GM23338 (cell line): Measurements from ENCODE around the gene FTO. TPM values are rescaled to one million over a fixed set of nuclear protein-coding genes. Genes with fewer than 3 reads are reported as not detected.

ENCODE experiments used
- ATAC-seq: fragments of 200-7000 bp; cut with Tn5 transposase; 3 replicates; pipeline ENCODE4 v1.9.1; 2020
- DNase-seq: peaks from one replicate; pipeline ENCODE4 v3.0.0-alpha.2; 2015; ENCODE audit warnings: low spot score
- H2AFZ ChIP-seq: fragments of 200-600 bp; sonication (generic); 2 replicates; pipeline ENCODE4 v1.8.0; 2016; ENCODE audit warnings: antibody characterized with exemption, mild to moderate bottlenecking, moderate library complexity
- H3F3A ChIP-seq: fragments of 200-600 bp; sonication (generic); replicated peaks from 2 replicates; pipeline ENCODE4 v1.8.0; 2017; ENCODE audit warnings: antibody characterized with exemption, mixed run types, low read depth
- H3K27ac ChIP-seq: fragments of 200-600 bp; sonication (generic); 2 replicates; pipeline ENCODE4 v1.6.1; 2016; ENCODE audit warnings: low read depth
- H3K27me3 ChIP-seq: fragments of 200-600 bp; sonication (generic); 2 replicates; pipeline ENCODE4 v1.8.0; 2016; ENCODE audit warnings: mild to moderate bottlenecking, mixed run types, moderate library complexity; ENCODE audit not compliant: insufficient read depth
- H3K36me3 ChIP-seq: fragments of 200-600 bp; sonication (generic); 2 replicates; pipeline ENCODE4 v1.8.0; 2016; ENCODE audit warnings: mild to moderate bottlenecking; ENCODE audit not compliant: insufficient read depth
- H3K4me1 ChIP-seq: fragments of 200-600 bp; sonication (generic); 2 replicates; pipeline ENCODE4 v1.8.0; 2016; ENCODE audit warnings: mild to moderate bottlenecking, moderate library complexity; ENCODE audit not compliant: insufficient read depth
- H3K4me2 ChIP-seq: fragments of 200-600 bp; sonication (generic); 2 replicates; pipeline ENCODE4 v1.7.1; 2017; ENCODE audit warnings: mixed run types
- H3K4me3 ChIP-seq: fragments of 200-600 bp; sonication (generic); 2 replicates; pipeline ENCODE4 v1.6.1; 2016; ENCODE audit warnings: mixed run types
- H3K79me2 ChIP-seq: fragments of 200-600 bp; sonication (generic); replicated peaks from 2 replicates; pipeline ENCODE4 v1.8.0; 2017; ENCODE audit warnings: mild to moderate bottlenecking; ENCODE audit not compliant: insufficient read depth
- H3K9me2 ChIP-seq: fragments of 200-600 bp; sonication (generic); 2 replicates; pipeline ENCODE4 v1.8.0; 2017; ENCODE audit not compliant: insufficient read depth
- H4K20me1 ChIP-seq: fragments of 200-600 bp; sonication (generic); replicated peaks from 2 replicates; pipeline ENCODE4 v1.8.0; 2017; ENCODE audit warnings: mild to moderate bottlenecking; ENCODE audit not compliant: insufficient read depth
- H3K27ac Mint-ChIP-seq: 2 replicates; pipeline ENCODE4 v1.8.0; 2020; ENCODE audit warnings: inconsistent platforms, mild to moderate bottlenecking, moderate library complexity, mixed read lengths
- H3K27me3 Mint-ChIP-seq: 3 replicates; pipeline ENCODE4 v1.8.0; 2022; ENCODE audit warnings: low read depth, mild to moderate bottlenecking, moderate library complexity, mixed read lengths, inconsistent platforms; ENCODE audit not compliant: insufficient read depth, poor library complexity
- H3K36me3 Mint-ChIP-seq: 3 replicates; pipeline ENCODE4 v1.8.0; 2021; ENCODE audit warnings: low read depth, mild to moderate bottlenecking, inconsistent platforms, moderate library complexity, mixed read lengths
- H3K4me1 Mint-ChIP-seq: 3 replicates; pipeline ENCODE4 v1.8.0; 2020; ENCODE audit warnings: mild to moderate bottlenecking, inconsistent platforms, mixed read lengths
- H3K4me3 Mint-ChIP-seq: 3 replicates; pipeline ENCODE4 v1.8.0; 2021; ENCODE audit warnings: moderate library complexity, mild to moderate bottlenecking, inconsistent platforms, mixed read lengths
- H3K9me3 Mint-ChIP-seq: 3 replicates; pipeline ENCODE4 v1.8.0; 2020; ENCODE audit warnings: moderate library complexity, mild to moderate bottlenecking, inconsistent platforms, mixed read lengths
- CREB1 ChIP-seq: fragments of 250-450 bp; sonication (Bioruptor Pico); IDR thresholded peaks from 2 replicates; pipeline ENCODE4 v1.5.0; 2020; ENCODE audit warnings: low read depth, mild to moderate bottlenecking, moderate library complexity
- EZH2 ChIP-seq: fragments of 200-600 bp; sonication (generic); IDR thresholded peaks from one replicate; pipeline ENCODE4 v1.8.0; 2017; ENCODE audit warnings: antibody characterized with exemption, mild to moderate bottlenecking, low read depth; ENCODE audit not compliant: unreplicated experiment
- EZH2phosphoT487 ChIP-seq: fragments of 200-600 bp; sonication (generic); IDR thresholded peaks from one replicate; pipeline ENCODE4 v1.8.1; 2018; ENCODE audit warnings: antibody characterized with exemption; ENCODE audit not compliant: unreplicated experiment
- JUNB ChIP-seq: IDR thresholded peaks from one replicate; pipeline ENCODE4 v1.6.1; 2016; ENCODE audit warnings: antibody characterized with exemption; ENCODE audit not compliant: unreplicated experiment
- NANOG ChIP-seq: IDR thresholded peaks from 2 replicates; pipeline ENCODE4 v1.6.1; 2016; ENCODE audit warnings: antibody characterized with exemption, borderline replicate concordance
- POLR2AphosphoS5 ChIP-seq: IDR thresholded peaks from 2 replicates; pipeline ENCODE4 v1.6.1; 2016; ENCODE audit warnings: antibody characterized with exemption, low read depth
- STAT1 ChIP-seq: IDR thresholded peaks from one replicate; pipeline ENCODE4 v1.6.1; 2016; ENCODE audit warnings: antibody characterized with exemption; ENCODE audit not compliant: unreplicated experiment
- ZNF114 ChIP-seq: fragments of 250-450 bp; sonication (Bioruptor Pico); IDR thresholded peaks from 2 replicates; pipeline ENCODE4 v1.5.0; 2020; ENCODE audit warnings: mild to moderate bottlenecking, moderate library complexity
- ZNF331 ChIP-seq: fragments of 250-450 bp; sonication (Bioruptor Pico); IDR thresholded peaks from 2 replicates; pipeline ENCODE4 v1.5.0; 2020; ENCODE audit warnings: low read depth, mild to moderate bottlenecking, moderate library complexity
- polyA plus RNA-seq: library from polyadenylated mRNA; unstranded; fragments of >200 nt; fragmentation: Nextera tagmentation; extraction: Ambion mirVana; gene quantifications from 2 replicates; pipeline ENCODE4 v1.2.1, GENCODE V29; 2016
- total RNA-seq: library from RNA; depleted of rRNA; stranded (reverse); fragments of >200 nt; shearing (Covaris generic); gene quantifications from 2 replicates; pipeline ENCODE4 v1.2.3, GENCODE V29; 2014
- TF ChIP-seq, protein P1 (sequence below): fragments of 250-450 bp; sonication (Bioruptor Pico); IDR thresholded peaks from 2 replicates; pipeline ENCODE4 v1.5.0; 2020; ENCODE audit warnings: mild to moderate bottlenecking, moderate library complexity
- TF ChIP-seq, protein P2 (sequence below), 2 experiments: fragments of 200-600 bp in 1 of 2; sonication (generic) in 1 of 2; conservative IDR thresholded peaks; 2 replicates each; pipeline versions ENCODE4 v1.5.1 to v1.6.1; 2016 to 2017; ENCODE audit warnings: antibody characterized with exemption in 2 of 2, low read depth in 2 of 2, mild to moderate bottlenecking in 2 of 2, moderate library complexity in 1 of 2
- TF ChIP-seq, protein P3 (sequence below): IDR thresholded peaks from 2 replicates; pipeline ENCODE4 v1.6.1; 2016; ENCODE audit warnings: antibody characterized with exemption
- TF ChIP-seq, protein P4 (sequence below): IDR thresholded peaks from one replicate; pipeline ENCODE4 v1.6.1; 2018; ENCODE audit warnings: antibody characterized with exemption; ENCODE audit not compliant: unreplicated experiment

Gene FTO
- total and polyA plus RNA-seq, 2 experiments from 2014 or later, result 17.7 to 69.6 TPM

DNA sequence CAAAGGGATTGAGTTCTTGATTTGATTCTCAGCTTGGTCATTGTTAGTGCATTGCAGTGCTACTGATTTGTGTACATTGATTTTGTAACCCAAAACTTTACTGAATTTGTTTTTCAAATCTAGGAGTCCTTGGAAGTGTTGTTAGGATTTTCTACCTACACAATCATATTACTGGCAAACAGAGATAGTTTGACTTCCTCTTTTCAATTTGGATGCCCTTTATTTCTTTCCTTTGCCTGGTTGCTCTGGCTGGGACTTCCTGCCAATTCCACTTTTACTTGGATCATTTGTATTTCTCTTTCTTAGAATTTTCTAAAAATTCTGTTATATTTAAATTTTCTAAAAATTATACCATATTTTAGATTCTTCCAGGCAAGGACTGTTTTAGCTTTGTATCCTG lies 151.1 kb downstream of the FTO start:
- H3K9me2 ChIP-seq, result 0 out of 2 replicates have a peak, but pooled peaks cover 3% of the 10 kb centered on the region
- Mint-ChIP-seq H3K27ac (no peak overlapping the region), H3K4me1 (peaks cover 4% of the 10 kb centered on the region; the same call in 2 of the 3 replicates), H3K27me3 (peaks cover 2% of the 10 kb centered on the region), H3K9me3 (peaks cover 3% of the 10 kb centered on the region; the same call in 1 of the 3 replicates), H3K36me3 (peaks cover 13% of the 10 kb centered on the region; the same call in 2 of the 3 replicates), H3K4me3 (no peak overlapping the region)
- no peaks in the 10 kb centered on the region for H3K27me3 ChIP-seq
- H3K4me2 ChIP-seq, result no peak overlapping the region
- no peak overlapping the region for H2AFZ ChIP-seq
- no peaks in the 10 kb centered on the region for H4K20me1 ChIP-seq
- no peaks in the 10 kb centered on the region for H3F3A ChIP-seq
- TF ChIP-seq STAT1 (no peak), EZH2 (no peak), CREB1 (CRISPR knock-in tag) (no peak), POLR2AphosphoS5 (no peak), EZH2phosphoT487 (no peak), NANOG (no peak), ZNF114 (CRISPR knock-in tag) (no peak), JUNB (no peak), ZNF331 (CRISPR knock-in tag) (no peak)
- TF ChIP-seq, protein P1, sequence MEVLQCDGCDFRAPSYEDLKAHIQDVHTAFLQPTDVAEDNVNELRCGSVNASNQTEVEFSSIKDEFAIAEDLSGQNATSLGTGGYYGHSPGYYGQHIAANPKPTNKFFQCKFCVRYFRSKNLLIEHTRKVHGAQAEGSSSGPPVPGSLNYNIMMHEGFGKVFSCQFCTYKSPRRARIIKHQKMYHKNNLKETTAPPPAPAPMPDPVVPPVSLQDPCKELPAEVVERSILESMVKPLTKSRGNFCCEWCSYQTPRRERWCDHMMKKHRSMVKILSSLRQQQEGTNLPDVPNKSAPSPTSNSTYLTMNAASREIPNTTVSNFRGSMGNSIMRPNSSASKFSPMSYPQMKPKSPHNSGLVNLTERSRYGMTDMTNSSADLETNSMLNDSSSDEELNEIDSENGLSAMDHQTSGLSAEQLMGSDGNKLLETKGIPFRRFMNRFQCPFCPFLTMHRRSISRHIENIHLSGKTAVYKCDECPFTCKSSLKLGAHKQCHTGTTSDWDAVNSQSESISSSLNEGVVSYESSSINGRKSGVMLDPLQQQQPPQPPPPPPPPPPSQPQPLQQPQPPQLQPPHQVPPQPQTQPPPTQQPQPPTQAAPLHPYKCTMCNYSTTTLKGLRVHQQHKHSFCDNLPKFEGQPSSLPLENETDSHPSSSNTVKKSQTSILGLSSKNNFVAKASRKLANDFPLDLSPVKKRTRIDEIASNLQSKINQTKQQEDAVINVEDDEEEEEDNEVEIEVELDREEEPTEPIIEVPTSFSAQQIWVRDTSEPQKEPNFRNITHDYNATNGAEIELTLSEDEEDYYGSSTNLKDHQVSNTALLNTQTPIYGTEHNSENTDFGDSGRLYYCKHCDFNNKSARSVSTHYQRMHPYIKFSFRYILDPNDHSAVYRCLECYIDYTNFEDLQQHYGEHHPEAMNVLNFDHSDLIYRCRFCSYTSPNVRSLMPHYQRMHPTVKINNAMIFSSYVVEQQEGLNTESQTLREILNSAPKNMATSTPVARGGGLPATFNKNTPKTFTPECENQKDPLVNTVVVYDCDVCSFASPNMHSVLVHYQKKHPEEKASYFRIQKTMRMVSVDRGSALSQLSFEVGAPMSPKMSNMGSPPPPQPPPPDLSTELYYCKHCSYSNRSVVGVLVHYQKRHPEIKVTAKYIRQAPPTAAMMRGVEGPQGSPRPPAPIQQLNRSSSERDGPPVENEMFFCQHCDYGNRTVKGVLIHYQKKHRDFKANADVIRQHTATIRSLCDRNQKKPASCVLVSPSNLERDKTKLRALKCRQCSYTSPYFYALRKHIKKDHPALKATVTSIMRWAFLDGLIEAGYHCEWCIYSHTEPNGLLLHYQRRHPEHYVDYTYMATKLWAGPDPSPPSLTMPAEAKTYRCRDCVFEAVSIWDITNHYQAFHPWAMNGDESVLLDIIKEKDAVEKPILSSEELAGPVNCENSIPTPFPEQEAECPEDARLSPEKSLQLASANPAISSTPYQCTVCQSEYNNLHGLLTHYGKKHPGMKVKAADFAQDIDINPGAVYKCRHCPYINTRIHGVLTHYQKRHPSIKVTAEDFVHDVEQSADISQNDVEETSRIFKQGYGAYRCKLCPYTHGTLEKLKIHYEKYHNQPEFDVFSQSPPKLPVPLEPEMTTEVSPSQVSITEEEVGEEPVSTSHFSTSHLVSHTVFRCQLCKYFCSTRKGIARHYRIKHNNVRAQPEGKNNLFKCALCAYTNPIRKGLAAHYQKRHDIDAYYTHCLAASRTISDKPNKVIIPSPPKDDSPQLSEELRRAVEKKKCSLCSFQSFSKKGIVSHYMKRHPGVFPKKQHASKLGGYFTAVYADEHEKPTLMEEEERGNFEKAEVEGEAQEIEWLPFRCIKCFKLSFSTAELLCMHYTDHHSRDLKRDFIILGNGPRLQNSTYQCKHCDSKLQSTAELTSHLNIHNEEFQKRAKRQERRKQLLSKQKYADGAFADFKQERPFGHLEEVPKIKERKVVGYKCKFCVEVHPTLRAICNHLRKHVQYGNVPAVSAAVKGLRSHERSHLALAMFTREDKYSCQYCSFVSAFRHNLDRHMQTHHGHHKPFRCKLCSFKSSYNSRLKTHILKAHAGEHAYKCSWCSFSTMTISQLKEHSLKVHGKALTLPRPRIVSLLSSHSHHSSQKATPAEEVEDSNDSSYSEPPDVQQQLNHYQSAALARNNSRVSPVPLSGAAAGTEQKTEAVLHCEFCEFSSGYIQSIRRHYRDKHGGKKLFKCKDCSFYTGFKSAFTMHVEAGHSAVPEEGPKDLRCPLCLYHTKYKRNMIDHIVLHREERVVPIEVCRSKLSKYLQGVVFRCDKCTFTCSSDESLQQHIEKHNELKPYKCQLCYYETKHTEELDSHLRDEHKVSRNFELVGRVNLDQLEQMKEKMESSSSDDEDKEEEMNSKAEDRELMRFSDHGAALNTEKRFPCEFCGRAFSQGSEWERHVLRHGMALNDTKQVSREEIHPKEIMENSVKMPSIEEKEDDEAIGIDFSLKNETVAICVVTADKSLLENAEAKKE (CRISPR knock-in tag), result no peak
- TF ChIP-seq, protein P2, sequence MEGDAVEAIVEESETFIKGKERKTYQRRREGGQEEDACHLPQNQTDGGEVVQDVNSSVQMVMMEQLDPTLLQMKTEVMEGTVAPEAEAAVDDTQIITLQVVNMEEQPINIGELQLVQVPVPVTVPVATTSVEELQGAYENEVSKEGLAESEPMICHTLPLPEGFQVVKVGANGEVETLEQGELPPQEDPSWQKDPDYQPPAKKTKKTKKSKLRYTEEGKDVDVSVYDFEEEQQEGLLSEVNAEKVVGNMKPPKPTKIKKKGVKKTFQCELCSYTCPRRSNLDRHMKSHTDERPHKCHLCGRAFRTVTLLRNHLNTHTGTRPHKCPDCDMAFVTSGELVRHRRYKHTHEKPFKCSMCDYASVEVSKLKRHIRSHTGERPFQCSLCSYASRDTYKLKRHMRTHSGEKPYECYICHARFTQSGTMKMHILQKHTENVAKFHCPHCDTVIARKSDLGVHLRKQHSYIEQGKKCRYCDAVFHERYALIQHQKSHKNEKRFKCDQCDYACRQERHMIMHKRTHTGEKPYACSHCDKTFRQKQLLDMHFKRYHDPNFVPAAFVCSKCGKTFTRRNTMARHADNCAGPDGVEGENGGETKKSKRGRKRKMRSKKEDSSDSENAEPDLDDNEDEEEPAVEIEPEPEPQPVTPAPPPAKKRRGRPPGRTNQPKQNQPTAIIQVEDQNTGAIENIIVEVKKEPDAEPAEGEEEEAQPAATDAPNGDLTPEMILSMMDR (conservative IDR thresholded peaks at IDR 0.05; ENCODE audit: low read depth in 2 of 2), result no peak
- TF ChIP-seq, protein P3, sequence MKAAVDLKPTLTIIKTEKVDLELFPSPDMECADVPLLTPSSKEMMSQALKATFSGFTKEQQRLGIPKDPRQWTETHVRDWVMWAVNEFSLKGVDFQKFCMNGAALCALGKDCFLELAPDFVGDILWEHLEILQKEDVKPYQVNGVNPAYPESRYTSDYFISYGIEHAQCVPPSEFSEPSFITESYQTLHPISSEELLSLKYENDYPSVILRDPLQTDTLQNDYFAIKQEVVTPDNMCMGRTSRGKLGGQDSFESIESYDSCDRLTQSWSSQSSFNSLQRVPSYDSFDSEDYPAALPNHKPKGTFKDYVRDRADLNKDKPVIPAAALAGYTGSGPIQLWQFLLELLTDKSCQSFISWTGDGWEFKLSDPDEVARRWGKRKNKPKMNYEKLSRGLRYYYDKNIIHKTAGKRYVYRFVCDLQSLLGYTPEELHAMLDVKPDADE, result no peak
- TF ChIP-seq, protein P4, sequence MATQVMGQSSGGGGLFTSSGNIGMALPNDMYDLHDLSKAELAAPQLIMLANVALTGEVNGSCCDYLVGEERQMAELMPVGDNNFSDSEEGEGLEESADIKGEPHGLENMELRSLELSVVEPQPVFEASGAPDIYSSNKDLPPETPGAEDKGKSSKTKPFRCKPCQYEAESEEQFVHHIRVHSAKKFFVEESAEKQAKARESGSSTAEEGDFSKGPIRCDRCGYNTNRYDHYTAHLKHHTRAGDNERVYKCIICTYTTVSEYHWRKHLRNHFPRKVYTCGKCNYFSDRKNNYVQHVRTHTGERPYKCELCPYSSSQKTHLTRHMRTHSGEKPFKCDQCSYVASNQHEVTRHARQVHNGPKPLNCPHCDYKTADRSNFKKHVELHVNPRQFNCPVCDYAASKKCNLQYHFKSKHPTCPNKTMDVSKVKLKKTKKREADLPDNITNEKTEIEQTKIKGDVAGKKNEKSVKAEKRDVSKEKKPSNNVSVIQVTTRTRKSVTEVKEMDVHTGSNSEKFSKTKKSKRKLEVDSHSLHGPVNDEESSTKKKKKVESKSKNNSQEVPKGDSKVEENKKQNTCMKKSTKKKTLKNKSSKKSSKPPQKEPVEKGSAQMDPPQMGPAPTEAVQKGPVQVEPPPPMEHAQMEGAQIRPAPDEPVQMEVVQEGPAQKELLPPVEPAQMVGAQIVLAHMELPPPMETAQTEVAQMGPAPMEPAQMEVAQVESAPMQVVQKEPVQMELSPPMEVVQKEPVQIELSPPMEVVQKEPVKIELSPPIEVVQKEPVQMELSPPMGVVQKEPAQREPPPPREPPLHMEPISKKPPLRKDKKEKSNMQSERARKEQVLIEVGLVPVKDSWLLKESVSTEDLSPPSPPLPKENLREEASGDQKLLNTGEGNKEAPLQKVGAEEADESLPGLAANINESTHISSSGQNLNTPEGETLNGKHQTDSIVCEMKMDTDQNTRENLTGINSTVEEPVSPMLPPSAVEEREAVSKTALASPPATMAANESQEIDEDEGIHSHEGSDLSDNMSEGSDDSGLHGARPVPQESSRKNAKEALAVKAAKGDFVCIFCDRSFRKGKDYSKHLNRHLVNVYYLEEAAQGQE, result no peak
- no peaks in the 10 kb centered on the region for H3K79me2 ChIP-seq
- DNase-seq (no peak), ATAC-seq (no peak)
- no peaks in the 10 kb centered on the region for H3K4me1 ChIP-seq
- no peak overlapping the region for H3K4me3 ChIP-seq
- H3K27ac ChIP-seq, result no peak overlapping the region
- no peaks in the 10 kb centered on the region; the same call in 1 of the 2 replicates for H3K36me3 ChIP-seq
